ENCODE measurements around the gene MMEL1. TPM values are rescaled to one million over a fixed set of nuclear protein-coding genes. Genes with fewer than 3 reads are reported as not detected.

The MMEL1 gene
- total RNA-seq, 2 donors from 2014 or later: 4.6 to 13.6 TPM

DNA sequence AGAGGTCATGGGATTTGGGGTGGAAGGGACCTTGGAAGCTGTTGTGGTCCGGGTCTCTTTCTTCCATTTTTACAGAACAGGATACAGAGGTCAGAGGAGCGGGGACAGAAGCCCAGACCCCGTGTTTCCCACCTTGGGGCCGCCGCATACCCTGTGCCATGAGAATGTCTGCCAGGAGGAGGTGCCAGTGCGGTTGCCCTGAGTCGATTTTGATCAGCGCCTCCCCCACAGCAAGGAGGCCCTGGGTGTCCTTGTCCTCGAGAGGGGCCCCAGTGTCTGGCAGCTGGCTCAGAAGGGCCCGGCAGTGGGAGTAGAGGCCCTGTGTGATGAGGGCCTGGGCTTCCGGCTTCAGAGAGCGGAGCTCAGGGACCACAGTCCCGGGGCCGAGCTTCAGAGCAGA lies 12.3 kb upstream of the MMEL1 start:
- Histone ChIP-seq H3K36me3 (no peaks in the 10 kb centered on the region), H3K27me3 (replicated peaks; ENCODE audit: insufficient read depth) (no peaks in the 10 kb centered on the region), H3K4me1 (replicated peaks) (peaks cover 5% of the 10 kb centered on the region), H3K9me3 (no peaks in the 10 kb centered on the region), H3K27ac (no peak overlapping the region), H3K4me3 (no peak overlapping the region)
- intact Hi-C loops (cut with DNase I): loop anchor here (10.0 kb wide), 1 partner anchor 230 kb away; the partner anchor contains the start of gene PEX10
- 84% methylated on average over 14 of the region's 14 CpGs for WGBS
- TF ChIP-seq, protein P1, sequence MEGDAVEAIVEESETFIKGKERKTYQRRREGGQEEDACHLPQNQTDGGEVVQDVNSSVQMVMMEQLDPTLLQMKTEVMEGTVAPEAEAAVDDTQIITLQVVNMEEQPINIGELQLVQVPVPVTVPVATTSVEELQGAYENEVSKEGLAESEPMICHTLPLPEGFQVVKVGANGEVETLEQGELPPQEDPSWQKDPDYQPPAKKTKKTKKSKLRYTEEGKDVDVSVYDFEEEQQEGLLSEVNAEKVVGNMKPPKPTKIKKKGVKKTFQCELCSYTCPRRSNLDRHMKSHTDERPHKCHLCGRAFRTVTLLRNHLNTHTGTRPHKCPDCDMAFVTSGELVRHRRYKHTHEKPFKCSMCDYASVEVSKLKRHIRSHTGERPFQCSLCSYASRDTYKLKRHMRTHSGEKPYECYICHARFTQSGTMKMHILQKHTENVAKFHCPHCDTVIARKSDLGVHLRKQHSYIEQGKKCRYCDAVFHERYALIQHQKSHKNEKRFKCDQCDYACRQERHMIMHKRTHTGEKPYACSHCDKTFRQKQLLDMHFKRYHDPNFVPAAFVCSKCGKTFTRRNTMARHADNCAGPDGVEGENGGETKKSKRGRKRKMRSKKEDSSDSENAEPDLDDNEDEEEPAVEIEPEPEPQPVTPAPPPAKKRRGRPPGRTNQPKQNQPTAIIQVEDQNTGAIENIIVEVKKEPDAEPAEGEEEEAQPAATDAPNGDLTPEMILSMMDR (IDR thresholded peaks at IDR 0.05): no peak
- TF ChIP-seq POLR2AphosphoS5 (IDR thresholded peaks at IDR 0.05) (no peak), POLR2A (IDR thresholded peaks at IDR 0.05) (no peak)
- no peak for DNase-seq (ENCODE audit: low spot score)

DNA sequence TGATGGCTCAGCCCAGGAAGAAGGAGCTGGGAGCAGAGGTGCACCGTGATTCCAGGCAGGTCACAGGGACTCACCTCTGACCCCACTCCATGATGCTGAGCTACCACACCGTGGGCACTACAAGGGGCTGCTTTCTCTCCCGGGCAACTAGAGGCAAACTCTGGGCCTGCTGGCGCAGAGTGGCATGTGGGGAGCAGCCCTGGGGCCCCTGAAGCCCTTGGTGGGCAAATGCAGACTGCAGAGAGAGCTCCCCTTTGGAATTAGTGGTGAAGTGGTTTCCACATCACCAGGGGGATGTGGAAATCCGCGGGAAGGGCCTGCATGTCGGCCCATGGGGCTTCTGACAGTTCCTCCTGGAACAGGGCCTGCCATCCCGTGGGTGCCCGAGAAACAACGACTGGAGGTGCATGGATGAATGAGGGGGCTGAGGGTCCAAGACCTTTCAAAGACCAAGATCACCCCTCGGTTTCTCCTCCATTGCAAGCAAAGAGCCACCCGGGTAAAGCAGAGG lies 11.8 kb upstream of the MMEL1 start:
- no peaks in the 10 kb centered on the region for H3K36me3 ChIP-seq
- H3K27me3 ChIP-seq (replicated peaks; ENCODE audit: insufficient read depth): no peaks in the 10 kb centered on the region
- H3K4me1 ChIP-seq (replicated peaks): peaks cover 5% of the 10 kb centered on the region
- 89% methylated on average over 12 of the region's 12 CpGs for WGBS
- TF ChIP-seq POLR2AphosphoS5 (IDR thresholded peaks at IDR 0.05) (no peak), POLR2A (IDR thresholded peaks at IDR 0.05) (no peak)
- TF ChIP-seq, protein P1 (IDR thresholded peaks at IDR 0.05): no peak
- H3K9me3 ChIP-seq: no peaks in the 10 kb centered on the region
- H3K27ac ChIP-seq: no peak overlapping the region
- intact Hi-C loops (cut with DNase I): loop anchor here (5.0 to 10.0 kb wide), 2 partner anchors 57 to 230 kb away; partner anchors contain the start of genes PEX10 and PRXL2B
- no peak overlapping the region for H3K4me3 ChIP-seq
- DNase-seq (ENCODE audit: low spot score): no peak

DNA sequence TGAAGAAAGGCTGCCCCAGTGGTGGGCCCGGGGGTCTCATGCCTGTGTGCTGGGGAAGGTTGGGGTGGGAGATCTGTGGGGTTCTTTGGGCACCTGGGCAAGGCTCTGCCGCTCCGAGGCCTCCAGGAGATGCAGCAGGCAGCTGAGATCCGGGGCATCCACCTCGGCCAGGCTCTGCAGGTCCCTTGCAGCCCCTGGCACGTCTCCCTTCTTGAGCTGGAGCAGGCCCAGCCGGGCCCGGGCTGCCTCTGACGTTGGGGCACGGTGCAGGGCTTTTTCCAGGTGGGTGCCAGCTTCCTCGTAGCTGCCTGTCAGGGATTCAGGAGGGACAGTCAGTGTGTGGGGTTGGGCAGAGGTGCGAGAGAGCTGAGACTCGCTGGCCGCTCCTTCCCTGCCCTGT lies 11.4 kb upstream of the MMEL1 start:
- H3K36me3 ChIP-seq: no peaks in the 10 kb centered on the region
- H3K27ac ChIP-seq: no peak overlapping the region
- no peak overlapping the region for H3K4me3 ChIP-seq
- DNase-seq (ENCODE audit: low spot score): no peak
- intact Hi-C loops (cut with DNase I): loop anchor here (5.0 to 10.0 kb wide), 2 partner anchors 57 to 229 kb away; partner anchors contain the start of genes PEX10 and PRXL2B
- H3K4me1 ChIP-seq (replicated peaks): peaks cover 5% of the 10 kb centered on the region
- 61% methylated on average over 13 of the region's 14 CpGs for WGBS
- no peaks in the 10 kb centered on the region for H3K27me3 ChIP-seq (replicated peaks; ENCODE audit: insufficient read depth)
- no peaks in the 10 kb centered on the region for H3K9me3 ChIP-seq
- TF ChIP-seq POLR2A (IDR thresholded peaks at IDR 0.05) (no peak), POLR2AphosphoS5 (IDR thresholded peaks at IDR 0.05) (no peak)
- TF ChIP-seq, protein P1 (IDR thresholded peaks at IDR 0.05): no peak

DNA sequence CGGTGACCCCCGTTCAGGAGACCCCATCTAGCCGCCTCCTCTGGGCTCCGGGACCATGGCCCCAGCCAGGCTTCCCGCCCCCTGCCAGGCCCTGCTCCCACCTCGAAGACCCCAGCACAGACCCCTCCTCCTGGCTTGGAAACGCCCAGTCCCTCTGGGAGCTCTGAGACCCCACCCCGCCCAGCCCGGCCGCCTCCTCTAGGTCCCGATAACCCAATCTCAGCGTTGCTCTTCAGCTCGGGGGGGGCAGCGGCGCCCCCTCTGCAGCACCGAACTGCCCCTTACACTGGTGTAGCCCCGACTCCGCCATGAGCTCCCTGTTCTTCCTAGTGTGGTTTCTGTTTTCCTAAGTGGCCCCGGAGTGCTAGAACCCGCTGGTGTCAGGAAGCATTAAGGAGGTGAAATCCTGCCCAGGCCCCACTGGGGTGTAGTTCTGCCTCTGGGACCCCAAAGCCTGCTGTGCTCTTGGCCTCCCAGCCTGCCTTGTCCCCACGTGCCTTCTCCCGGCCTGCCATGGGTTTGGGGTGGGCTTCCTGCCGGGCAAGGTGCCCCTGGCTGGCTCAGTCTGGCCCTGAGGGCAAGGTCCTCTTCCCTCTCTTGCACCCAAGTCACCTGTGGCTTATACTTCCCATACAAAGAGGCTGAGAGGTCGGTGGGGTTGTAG lies 10.7 kb upstream of the MMEL1 start:
- intact Hi-C loops (cut with DNase I): loop anchor here (5.0 to 10.0 kb wide), 2 partner anchors 56 to 229 kb away; partner anchors contain the start of genes PEX10 and PRXL2B
- H3K4me1 ChIP-seq (replicated peaks): peaks cover 5% of the 10 kb centered on the region
- TF ChIP-seq, protein P1 (IDR thresholded peaks at IDR 0.05): no peak
- TF ChIP-seq POLR2AphosphoS5 (IDR thresholded peaks at IDR 0.05) (no peak), POLR2A (IDR thresholded peaks at IDR 0.05) (no peak)
- no peaks in the 10 kb centered on the region for H3K9me3 ChIP-seq
- WGBS: 16% methylated on average over 24 of the region's 24 CpGs
- no peak overlapping the region for H3K27ac ChIP-seq
- no peaks in the 10 kb centered on the region for H3K27me3 ChIP-seq (replicated peaks; ENCODE audit: insufficient read depth)
- H3K36me3 ChIP-seq: no peaks in the 10 kb centered on the region
- peak overlapping the region; percentile 75 to 77 for H3K4me3 ChIP-seq
- DNase-seq (ENCODE audit: low spot score): no peak

All from prostate gland (tissue), 2 donors.